Activated CD8-positive, alpha-beta T cell treated with anti-CD3 and anti-CD28 coated beads for 36 hours (primary cell): ENCODE measurements around the gene CCDC40. TPM values are rescaled to one million over a fixed set of nuclear protein-coding genes. Genes with fewer than 3 reads are reported as not detected.

Source experiments
- ATAC-seq: fragments of 200-7000 bp; cut with Tn5 transposase; one replicate; pipeline ENCODE4 v1.10.0; 2021; ENCODE audit warnings: mild to moderate bottlenecking, moderate library complexity
- CTCF ChIA-PET: fragments of 350-600 bp; sonication (Branson Sonifier 250); formaldehyde crosslinking; loops from one replicate; lab custom pipeline; 2021; ENCODE audit warnings: antibody characterized with exemption; lab: Charles Lee
- POLR2A ChIA-PET: fragments of 350-600 bp; sonication (Branson Sonifier 250); formaldehyde crosslinking; loops from one replicate; lab custom pipeline; 2021; ENCODE audit warnings: antibody characterized with exemption; lab: Charles Lee
- DNase-seq: peaks from one replicate; pipeline ENCODE4 v3.0.0-alpha.2; 2020
- H3K27ac Mint-ChIP-seq: one replicate; pipeline ENCODE4 v1.8.0; 2021; ENCODE audit warnings: mild to moderate bottlenecking, mixed read lengths
- H3K27me3 Mint-ChIP-seq: one replicate; pipeline ENCODE4 v1.8.0; 2021; ENCODE audit warnings: mixed read lengths
- H3K36me3 Mint-ChIP-seq: one replicate; pipeline ENCODE4 v1.8.0; 2021; ENCODE audit warnings: low read depth, mixed read lengths
- H3K4me1 Mint-ChIP-seq: one replicate; pipeline ENCODE4 v1.8.0; 2021; ENCODE audit warnings: low read depth, mixed read lengths
- H3K4me3 Mint-ChIP-seq: one replicate; pipeline ENCODE4 v1.8.0; 2021; ENCODE audit warnings: mild to moderate bottlenecking, moderate library complexity, mixed read lengths
- H3K9me3 Mint-ChIP-seq: one replicate; pipeline ENCODE4 v1.8.0; 2021; ENCODE audit warnings: mixed read lengths
- CTCF ChIP-seq: fragments of 200-600 bp; IDR thresholded peaks from one replicate; pipeline ENCODE4 v1.8.0; 2022; ENCODE audit warnings: antibody characterized with exemption, mild to moderate bottlenecking
- intact Hi-C: fragments of 100-400 bp; cut with micrococcal nuclease; formaldehyde crosslinking; loops from one replicate; pipeline ENCODE4 v1.10.0; 2022
- total RNA-seq, 2 experiments: library from RNA; stranded (reverse); gene quantifications; one replicate each; pipeline ENCODE4 v1.2.3, GENCODE V29; 2021

Gene CCDC40
- total RNA-seq, 2 experiments from 2014 or later, result 0.54 to 0.79 TPM

GRCh38 chr17:80132906-80133625, 96.6 kb downstream of the CCDC40 start:
- no peak for ATAC-seq
- H3K36me3 Mint-ChIP-seq, result peaks cover 38% of the 10 kb centered on the region

DNA sequence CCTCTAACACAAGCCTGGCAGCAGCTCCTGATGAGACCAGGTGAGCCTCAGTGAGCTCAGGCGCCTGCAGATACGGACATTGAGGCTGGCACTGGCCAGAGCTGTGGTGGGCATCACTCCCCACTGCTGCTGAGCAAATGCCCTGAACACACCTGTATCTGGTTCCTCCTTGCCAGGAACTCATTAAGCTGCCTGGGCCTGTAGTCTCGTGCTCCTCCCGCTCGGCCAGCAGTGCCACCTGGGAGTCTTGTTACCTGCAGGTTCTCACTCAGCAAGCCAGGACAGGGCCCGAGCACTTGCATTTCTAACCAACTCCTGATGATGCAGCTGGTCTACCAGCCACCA, 97.2 kb downstream of the CCDC40 start:
- Mint-ChIP-seq H3K4me1 (no peaks in the 10 kb centered on the region), H3K27ac (no peak overlapping the region), H3K27me3 (peaks cover 5% of the 10 kb centered on the region), H3K9me3 (no peaks in the 10 kb centered on the region), H3K36me3 (peaks cover 43% of the 10 kb centered on the region), H3K4me3 (no peak overlapping the region)
- CTCF ChIA-PET, result interaction anchor here (1.3 to 1.9 kb wide), 2 partner anchors 32 to 125 kb away, joined by 3 to 5 read pairs; partner anchors contain the start of gene GAA
- DNase-seq, result no peak
- TF ChIP-seq CTCF, result no peak
- POLR2A ChIA-PET, result interaction anchor here (1.0 to 3.8 kb wide), 4 partner anchors 10 to 51 kb away, joined by 3 to 22 read pairs (median 12); no protein-coding TSS in a partner anchor
- intact Hi-C loops, result no loop called here
- no peak for ATAC-seq

More at GRCh38 chr17:80132906-80133625, 96.6 kb downstream of the CCDC40 start:
- no peaks in the 10 kb centered on the region for H3K9me3 Mint-ChIP-seq
- ChIA-PET POLR2A (interaction anchor here (0.8 to 2.7 kb wide), 5 partner anchors 10 to 221 kb away, joined by 3 to 19 read pairs (median 3); no protein-coding TSS in a partner anchor), CTCF (interaction anchor here (1.3 to 1.9 kb wide), 2 partner anchors 31 to 124 kb away, joined by 3 to 5 read pairs; partner anchors contain the start of gene GAA)
- peaks cover 9% of the 10 kb centered on the region for H3K27me3 Mint-ChIP-seq
- no peaks in the 10 kb centered on the region for H3K4me1 Mint-ChIP-seq
- no peak for DNase-seq
- intact Hi-C loops, result no loop called here
- peak overlapping the region; percentile 4 for H3K27ac Mint-ChIP-seq
- no peak overlapping the region for H3K4me3 Mint-ChIP-seq
- no peak for TF ChIP-seq CTCF

- H3K27ac Mint-ChIP-seq, result no peak overlapping the region
- ChIA-PET POLR2A (interaction anchor here (3.8 kb wide), 1 partner anchor 9 kb away, joined by 22 read pairs; no protein-coding TSS in a partner anchor), CTCF (no interaction called here)
- DNase-seq (no peak), ATAC-seq (no peak)
- no peak for TF ChIP-seq CTCF
- no peaks in the 10 kb centered on the region for H3K27me3 Mint-ChIP-seq
- H3K9me3 Mint-ChIP-seq, result no peaks in the 10 kb centered on the region
- intact Hi-C loops, result no loop called here
- no peak overlapping the region for H3K4me3 Mint-ChIP-seq
- H3K36me3 Mint-ChIP-seq, result peaks cover 69% of the 10 kb centered on the region
- H3K4me1 Mint-ChIP-seq, result peaks cover 2% of the 10 kb centered on the region
Observed at GRCh38 chr17:80137131-80137530, 100.7 kb downstream of the CCDC40 start.

- POLR2A ChIA-PET, result interaction anchor here (1.1 to 2.1 kb wide), 3 partner anchors 11 to 37 kb away, joined by 3 to 9 read pairs (median 6); partner anchors contain the start of gene GAA
- Mint-ChIP-seq H3K4me3 (no peak overlapping the region), H3K27me3 (no peaks in the 10 kb centered on the region), H3K36me3 (peaks cover 68% of the 10 kb centered on the region), H3K4me1 (peaks cover 8% of the 10 kb centered on the region), H3K9me3 (no peaks in the 10 kb centered on the region), H3K27ac (no peak overlapping the region)
- intact Hi-C loops, result no loop called here
- TF ChIP-seq CTCF, result no peak
- ATAC-seq (no peak), DNase-seq (no peak)
- CTCF ChIA-PET, result no interaction called here
Observed at GRCh38 chr17:80138856-80139426, 102.5 kb downstream of the CCDC40 start.
